ENCODE results near the gene NAA20.

GRCh38 chr20:19977373-19977770 is 39.8 kb upstream of the NAA20 start:
- no peak for TF ChIP-seq RFX5 (IDR thresholded peaks at IDR 0.05; ENCODE audit: low read depth, low read length)
- TF ChIP-seq, protein P1, sequence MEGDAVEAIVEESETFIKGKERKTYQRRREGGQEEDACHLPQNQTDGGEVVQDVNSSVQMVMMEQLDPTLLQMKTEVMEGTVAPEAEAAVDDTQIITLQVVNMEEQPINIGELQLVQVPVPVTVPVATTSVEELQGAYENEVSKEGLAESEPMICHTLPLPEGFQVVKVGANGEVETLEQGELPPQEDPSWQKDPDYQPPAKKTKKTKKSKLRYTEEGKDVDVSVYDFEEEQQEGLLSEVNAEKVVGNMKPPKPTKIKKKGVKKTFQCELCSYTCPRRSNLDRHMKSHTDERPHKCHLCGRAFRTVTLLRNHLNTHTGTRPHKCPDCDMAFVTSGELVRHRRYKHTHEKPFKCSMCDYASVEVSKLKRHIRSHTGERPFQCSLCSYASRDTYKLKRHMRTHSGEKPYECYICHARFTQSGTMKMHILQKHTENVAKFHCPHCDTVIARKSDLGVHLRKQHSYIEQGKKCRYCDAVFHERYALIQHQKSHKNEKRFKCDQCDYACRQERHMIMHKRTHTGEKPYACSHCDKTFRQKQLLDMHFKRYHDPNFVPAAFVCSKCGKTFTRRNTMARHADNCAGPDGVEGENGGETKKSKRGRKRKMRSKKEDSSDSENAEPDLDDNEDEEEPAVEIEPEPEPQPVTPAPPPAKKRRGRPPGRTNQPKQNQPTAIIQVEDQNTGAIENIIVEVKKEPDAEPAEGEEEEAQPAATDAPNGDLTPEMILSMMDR (conservative IDR thresholded peaks at IDR 0.05; ENCODE audit: low read depth, low read length): no peak
